Hepatocyte (in vitro differentiated cells): Measurements from ENCODE around the gene PRX. TPM values are rescaled to one million over a fixed set of nuclear protein-coding genes. Genes with fewer than 3 reads are reported as not detected.

Experiments
- DNase-seq: peaks from one replicate; pipeline ENCODE4 v3.0.0-alpha.2; 2016; ENCODE audit warnings: low spot score
- H2AFZ ChIP-seq: fragments of 200-600 bp; sonication (generic); 2 replicates; pipeline ENCODE4 v1.6.0; 2016; ENCODE audit warnings: antibody characterized with exemption, mild to moderate bottlenecking
- H3K27ac ChIP-seq: fragments of 200-600 bp; sonication (generic); 2 replicates; pipeline ENCODE4 v1.5.1; 2016; ENCODE audit warnings: mild to moderate bottlenecking
- H3K27me3 ChIP-seq: fragments of 200-600 bp; sonication (generic); 2 replicates; pipeline ENCODE4 v1.6.1; 2016
- H3K36me3 ChIP-seq: fragments of 200-600 bp; sonication (generic); replicated peaks from 2 replicates; pipeline ENCODE4 v1.5.1; 2016; ENCODE audit warnings: low read depth; ENCODE audit not compliant: insufficient read depth
- H3K4me1 ChIP-seq: fragments of 200-600 bp; sonication (generic); 2 replicates; pipeline ENCODE4 v1.5.1; 2016; ENCODE audit warnings: mild to moderate bottlenecking, moderate library complexity; ENCODE audit not compliant: insufficient read depth
- H3K4me2 ChIP-seq: fragments of 200-600 bp; sonication (generic); 2 replicates; pipeline ENCODE4 v1.6.0; 2016
- H3K4me3 ChIP-seq: fragments of 200-600 bp; sonication (generic); 2 replicates; pipeline ENCODE4 v1.5.1; 2016; ENCODE audit warnings: mild to moderate bottlenecking
- H3K79me2 ChIP-seq: fragments of 200-600 bp; sonication (generic); 2 replicates; pipeline ENCODE4 v1.6.0; 2017; ENCODE audit warnings: mild to moderate bottlenecking
- H3K9me2 ChIP-seq: fragments of 200-600 bp; sonication (generic); replicated peaks from 2 replicates; pipeline ENCODE4 v1.6.0; 2017; ENCODE audit warnings: mild to moderate bottlenecking; ENCODE audit not compliant: insufficient read depth
- H3K9me3 ChIP-seq: fragments of 200-600 bp; sonication (generic); 2 replicates; pipeline ENCODE4 v1.5.1; 2016; ENCODE audit warnings: low read depth, mild to moderate bottlenecking
- H4K20me1 ChIP-seq: fragments of 200-600 bp; sonication (generic); 2 replicates; pipeline ENCODE4 v1.6.0; 2016; ENCODE audit warnings: mild to moderate bottlenecking; ENCODE audit not compliant: insufficient read depth, poor library complexity, severe bottlenecking
- EZH2 ChIP-seq: fragments of 200-600 bp; sonication (generic); IDR thresholded peaks from 2 replicates; pipeline ENCODE4 v1.6.1; 2016; ENCODE audit warnings: antibody characterized with exemption, mild to moderate bottlenecking, borderline replicate concordance
- EZH2phosphoT487 ChIP-seq: fragments of 200-600 bp; sonication (generic); IDR thresholded peaks from one replicate; pipeline ENCODE4 v1.6.1; 2018; ENCODE audit warnings: antibody characterized with exemption, mild to moderate bottlenecking, low read depth, moderate library complexity; ENCODE audit not compliant: unreplicated experiment, severe bottlenecking
- WGBS: methylation state at CpG from one replicate; pipeline ENCODE4 v1.1.6; 2016; ENCODE audit warnings: low lambda C conversion rate; ENCODE audit errors: missing lambda C conversion rate; 5-methylcytosine and 5-hydroxymethylcytosine counted together
- polyA plus RNA-seq: library from polyadenylated mRNA; unstranded; fragments of >200 nt; fragmentation: Nextera tagmentation; extraction: Ambion mirVana; gene quantifications from 2 replicates; pipeline ENCODE4 v1.2.1, GENCODE V29; 2016
- total RNA-seq: library from RNA; depleted of rRNA; stranded (reverse); fragments of >200 nt; gene quantifications from 2 replicates; pipeline ENCODE4 v1.2.3, GENCODE V29; 2014
- TF ChIP-seq, protein P1 (sequence below): fragments of 200-600 bp; sonication (generic); IDR thresholded peaks from 2 replicates; pipeline ENCODE4 v1.5.1; 2016; ENCODE audit warnings: antibody characterized with exemption, mild to moderate bottlenecking; ENCODE audit not compliant: poor library complexity

PRX gene
- total and polyA plus RNA-seq, 2 experiments from 2014 or later = 0.80 to 1.9 TPM

DNA sequence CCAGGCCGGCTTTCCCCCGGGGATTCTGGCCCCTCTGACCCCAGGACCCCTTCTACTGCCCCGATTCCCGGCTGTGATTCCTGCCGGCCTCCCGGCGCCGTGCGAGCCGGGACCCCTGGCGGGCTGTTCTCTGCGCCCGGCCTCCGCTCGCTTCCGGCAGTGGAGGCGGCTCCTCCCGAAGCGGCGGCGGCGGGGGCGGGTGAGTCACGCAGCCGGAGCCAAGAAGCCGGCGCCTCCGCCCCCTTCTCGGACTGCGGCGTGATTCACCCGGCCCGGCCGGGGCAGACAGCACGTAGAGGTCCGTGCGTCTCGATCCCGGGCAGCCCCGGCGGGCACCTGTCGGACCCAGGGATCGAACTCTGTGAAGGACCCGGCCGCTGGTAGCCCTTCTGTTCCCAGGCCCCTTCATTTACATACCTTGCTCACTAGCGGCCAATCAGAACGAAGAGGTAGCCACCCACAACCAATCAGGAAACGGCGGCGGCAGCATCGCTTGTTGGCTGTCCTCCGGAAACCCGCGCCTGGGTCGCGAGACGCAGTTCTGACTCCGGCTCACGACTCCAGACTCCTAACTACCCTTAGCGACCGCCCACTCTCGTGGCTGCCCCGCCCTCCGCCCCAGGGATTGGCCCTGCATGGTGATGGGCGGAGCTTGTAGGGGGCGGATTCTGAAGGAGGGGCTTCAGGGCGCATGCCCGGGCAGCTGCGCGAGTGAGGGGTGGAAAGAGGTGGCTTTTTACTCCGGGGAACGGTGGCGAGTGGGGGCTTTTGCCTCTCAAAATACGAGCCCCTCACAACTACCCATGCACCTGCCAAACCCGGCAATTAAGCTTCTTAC is 12.5 kb upstream of the PRX start, which contains the start of gene SERTAD1:
Gene SERTAD1 (minus strand): TSS at position 543 of the 838 bp plus-strand sequence. CDS start 2,446 bp downstream, outside the sequence.
- H3K4me1 ChIP-seq = peaks cover 13% of the 10 kb centered on the region
- H3K9me2 ChIP-seq = no peaks in the 10 kb centered on the region
- peak within 1 kb of the TSS; percentile 55 for H2AFZ ChIP-seq
- peak within 1 kb of the TSS; percentile 95 for H3K4me2 ChIP-seq
- H3K27me3 ChIP-seq = no peaks in the 10 kb centered on the region
- under 1% methylated on average over 69 of the region's 75 CpGs for WGBS
- H3K79me2 ChIP-seq = peaks cover 33% of the 10 kb centered on the region
- TF ChIP-seq, protein P1, sequence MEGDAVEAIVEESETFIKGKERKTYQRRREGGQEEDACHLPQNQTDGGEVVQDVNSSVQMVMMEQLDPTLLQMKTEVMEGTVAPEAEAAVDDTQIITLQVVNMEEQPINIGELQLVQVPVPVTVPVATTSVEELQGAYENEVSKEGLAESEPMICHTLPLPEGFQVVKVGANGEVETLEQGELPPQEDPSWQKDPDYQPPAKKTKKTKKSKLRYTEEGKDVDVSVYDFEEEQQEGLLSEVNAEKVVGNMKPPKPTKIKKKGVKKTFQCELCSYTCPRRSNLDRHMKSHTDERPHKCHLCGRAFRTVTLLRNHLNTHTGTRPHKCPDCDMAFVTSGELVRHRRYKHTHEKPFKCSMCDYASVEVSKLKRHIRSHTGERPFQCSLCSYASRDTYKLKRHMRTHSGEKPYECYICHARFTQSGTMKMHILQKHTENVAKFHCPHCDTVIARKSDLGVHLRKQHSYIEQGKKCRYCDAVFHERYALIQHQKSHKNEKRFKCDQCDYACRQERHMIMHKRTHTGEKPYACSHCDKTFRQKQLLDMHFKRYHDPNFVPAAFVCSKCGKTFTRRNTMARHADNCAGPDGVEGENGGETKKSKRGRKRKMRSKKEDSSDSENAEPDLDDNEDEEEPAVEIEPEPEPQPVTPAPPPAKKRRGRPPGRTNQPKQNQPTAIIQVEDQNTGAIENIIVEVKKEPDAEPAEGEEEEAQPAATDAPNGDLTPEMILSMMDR = peak; percentile 95
- no peak for TF ChIP-seq EZH2
- peak; percentile 100 for DNase-seq
- peak within 1 kb of the TSS; percentile 99 for H3K27ac ChIP-seq
- peak within 1 kb of the TSS; percentile 39 for H3K4me3 ChIP-seq
- H4K20me1 ChIP-seq = no peaks in the 10 kb centered on the region
- H3K9me3 ChIP-seq = no peaks in the 10 kb centered on the region
- H3K36me3 ChIP-seq = no peaks in the 10 kb centered on the region

GRCh38 chr19:40424637-40425449 is 11.7 kb upstream of the PRX start:
- Histone ChIP-seq H3K9me3 (no peaks in the 10 kb centered on the region), H3K4me1 (peaks cover 17% of the 10 kb centered on the region), H3K27me3 (no peaks in the 10 kb centered on the region), H3K4me2 (peak overlapping the region; percentile 95), H2AFZ (peak overlapping the region; percentile 44), H3K9me2 (no peaks in the 10 kb centered on the region), H3K36me3 (no peaks in the 10 kb centered on the region), H3K27ac (peak overlapping the region; percentile 99), H3K4me3 (peak overlapping the region; percentile 39), H3K79me2 (peaks cover 33% of the 10 kb centered on the region), H4K20me1 (no peaks in the 10 kb centered on the region)
- no peak for DNase-seq
- WGBS = 2% methylated on average over 20 of the region's 28 CpGs
- TF ChIP-seq, protein P1 = no peak
- TF ChIP-seq EZH2 = no peak
- no peak for TF ChIP-seq EZH2phosphoT487

GRCh38 chr19:40423938-40424337 is 10.8 kb upstream of the PRX start:
- TF ChIP-seq EZH2phosphoT487 = no peak
- 96% methylated on average over 6 of the region's 6 CpGs for WGBS
- H3K27me3 ChIP-seq = no peaks in the 10 kb centered on the region
- H3K27ac ChIP-seq = peak overlapping the region; percentile 99
- peaks cover 17% of the 10 kb centered on the region for H3K4me1 ChIP-seq
- H3K9me3 ChIP-seq = no peaks in the 10 kb centered on the region
- H3K4me2 ChIP-seq = peak overlapping the region; percentile 95
- H3K79me2 ChIP-seq = peaks cover 33% of the 10 kb centered on the region
- H2AFZ ChIP-seq = no peak overlapping the region
- no peaks in the 10 kb centered on the region for H4K20me1 ChIP-seq
- H3K9me2 ChIP-seq = no peaks in the 10 kb centered on the region
- DNase-seq = no peak
- peak overlapping the region; percentile 39 for H3K4me3 ChIP-seq
- H3K36me3 ChIP-seq = no peaks in the 10 kb centered on the region
